K562 (cell line): ENCODE measurements around the gene PDE3A. TPM values are rescaled to one million over a fixed set of nuclear protein-coding genes. Genes with fewer than 3 reads are reported as not detected.

ENCODE experiments used
- ATAC-seq: fragments of 200-7000 bp; cut with Tn5 transposase; 3 replicates; pipeline ENCODE4 v1.9.1; 2020; ENCODE audit warnings: moderate library complexity
- BruUV-seq: library from RNA; stranded (reverse); fragments of 400-500 nt; replicated peaks from 2 replicates; lab custom pipeline; 2021; lab: Mats Ljungman, UMichigan
- CTCF ChIA-PET: fragments of 300-600 bp; formaldehyde crosslinking; extraction: SDS; loops from one replicate; lab custom pipeline; 2021; ENCODE audit warnings: low intra/inter-chr PET ratio; lab: Yijun Ruan, JAX
- POLR2A ChIA-PET: fragments of 300-600, 350-650 bp; sonication (Branson Sonifier 250); formaldehyde crosslinking; extraction: SDS; loops from one replicate; lab custom pipeline; 2021; ENCODE audit warnings: antibody characterized with exemption, inconsistent platforms; lab: Yijun Ruan, JAX
- DNase-seq, 4 experiments: peaks; one replicate each; pipeline versions ENCODE4 v3.0.0 to v3.0.0-alpha.2; 2011 to 2018; ENCODE audit warnings: low spot score in 3 of 4, mixed read lengths in 3 of 4; ENCODE audit errors: extremely low read depth in 1 of 4
- FAIRE-seq: peaks from 2 replicates; lab custom pipeline; 2011; peaks lifted over from hg19 to GRCh38; lab: Jason Lieb, UNC
- H2AFZ ChIP-seq: 2 replicates; pipeline ENCODE4 v1.6.0; 2011; ENCODE audit warnings: low read depth, low read length, control low read depth, inconsistent platforms
- H3K27ac ChIP-seq: fragments of 200-600 bp; 3 replicates; pipeline ENCODE4 v1.8.0; 2011; ENCODE audit warnings: low read depth, mild to moderate bottlenecking, control low read depth, inconsistent platforms, low read length, moderate library complexity, mixed read lengths; ENCODE audit errors: extremely low read depth
- H3K27me3 ChIP-seq, 2 experiments: fragments of 300-600 bp in 1 of 2; 2 replicates in 1 of 2; 3 replicates in 1 of 2; pipeline versions ENCODE4 v1.6.0 to v1.8.0; 2011; ENCODE audit warnings: inconsistent platforms in 2 of 2, low read length in 2 of 2, mild to moderate bottlenecking in 1 of 2, mixed read lengths in 1 of 2, moderate library complexity in 1 of 2; ENCODE audit not compliant: control insufficient read depth in 2 of 2, insufficient read depth in 2 of 2
- H3K36me3 ChIP-seq: fragments of 300-600 bp; 3 replicates; pipeline ENCODE4 v1.8.0; 2011; ENCODE audit warnings: mild to moderate bottlenecking, low read length, inconsistent platforms; ENCODE audit not compliant: control insufficient read depth, insufficient read depth
- H3K4me1 ChIP-seq, 2 experiments: fragments of 200-600 bp in 1 of 2; replicated peaks in 1 of 2; 2 replicates in 1 of 2; 3 replicates in 1 of 2; pipeline versions ENCODE4 v1.5.1 to v1.8.0; 2011; ENCODE audit warnings: inconsistent platforms in 2 of 2, low read length in 2 of 2, mild to moderate bottlenecking in 1 of 2, mixed read lengths in 1 of 2, moderate library complexity in 1 of 2; ENCODE audit not compliant: control insufficient read depth in 2 of 2, insufficient read depth in 2 of 2
- H3K4me2 ChIP-seq: 2 replicates; pipeline ENCODE4 v1.6.1; 2011; ENCODE audit warnings: low read length, control low read depth, inconsistent platforms, mixed read lengths; ENCODE audit not compliant: insufficient read depth
- H3K4me3 ChIP-seq: fragments of 200-600 bp; sonication (generic), shearing (Covaris generic); 2 replicates; pipeline ENCODE4 v1.5.1; 2016; ENCODE audit warnings: control low read depth, inconsistent platforms
- H3K79me2 ChIP-seq: fragments of 200-600 bp; 3 replicates; pipeline ENCODE4 v1.8.0; 2011; ENCODE audit warnings: low read length, inconsistent platforms; ENCODE audit not compliant: control insufficient read depth, insufficient read depth
- H3K9ac ChIP-seq, 2 experiments: 2 replicates each; pipeline versions ENCODE4 v1.6.0 to v1.6.1; 2011; ENCODE audit warnings: low read depth in 2 of 2, low read length in 2 of 2, control low read depth in 1 of 2, inconsistent platforms in 1 of 2, mild to moderate bottlenecking in 1 of 2, mixed read lengths in 1 of 2; ENCODE audit not compliant: insufficient read depth in 1 of 2
- H3K9me1 ChIP-seq: one replicate; pipeline ENCODE4 v1.6.0; 2011; ENCODE audit warnings: inconsistent platforms, mild to moderate bottlenecking, low read length, moderate library complexity; ENCODE audit not compliant: control insufficient read depth, insufficient read depth
- H3K9me3 ChIP-seq: replicated peaks from 2 replicates; pipeline ENCODE4 v1.5.1; 2011; ENCODE audit warnings: low read depth, low read length, inconsistent platforms; ENCODE audit not compliant: control insufficient read depth, insufficient read depth
- H4K20me1 ChIP-seq: replicated peaks from 2 replicates; pipeline ENCODE4 v1.6.1; 2011; ENCODE audit warnings: low read length, inconsistent platforms, mixed read lengths; ENCODE audit not compliant: control insufficient read depth, insufficient read depth
- CREBBP ChIP-seq: IDR thresholded peaks from one replicate; pipeline ENCODE4 v1.6.1; 2012; ENCODE audit warnings: low read depth, mild to moderate bottlenecking, control low read depth, inconsistent platforms, low read length
- ELF2 ChIP-seq: fragments of 250-450 bp; sonication (Bioruptor Pico); IDR thresholded peaks from 2 replicates; pipeline ENCODE4 v1.5.0; 2021; ENCODE audit warnings: mild to moderate bottlenecking
- MAFK ChIP-seq: IDR thresholded peaks from 2 replicates; pipeline ENCODE4 v1.6.1; 2011; ENCODE audit warnings: low read length, improper control_type of control experiment
- MECOM ChIP-seq: fragments of 250-450 bp; sonication (Bioruptor Pico); IDR thresholded peaks from 2 replicates; pipeline ENCODE4 v1.8.0; 2022; ENCODE audit warnings: inconsistent platforms
- NFE2L1 ChIP-seq: fragments of 450-650 bp; IDR thresholded peaks from 2 replicates; pipeline ENCODE4 v1.6.1; 2016; ENCODE audit warnings: missing genetic modification characterization, low read depth, mild to moderate bottlenecking, missing compliant biosample characterization, moderate library complexity, borderline replicate concordance
- RNF219 ChIP-seq: fragments of 250-450 bp; sonication (Bioruptor Pico); IDR thresholded peaks from 2 replicates; pipeline ENCODE4 v1.5.0; 2022; ENCODE audit warnings: mild to moderate bottlenecking
- TAF1 ChIP-seq: IDR thresholded peaks from 2 replicates; pipeline ENCODE4 v1.6.1; 2011; ENCODE audit warnings: mild to moderate bottlenecking, low read length, moderate library complexity; ENCODE audit not compliant: insufficient read depth, control insufficient read depth, severe bottlenecking; ENCODE audit errors: extremely low read depth
- ZSCAN29 ChIP-seq: fragments of 450-650 bp; IDR thresholded peaks from 2 replicates; pipeline ENCODE4 v1.6.1; 2017
- WGBS: fragments of 100-300 bp; shearing (Covaris generic); methylation state at CpG from one replicate; pipeline ENCODE4 v1.1.6; 2016; ENCODE audit warnings: low coverage, mixed read lengths; ENCODE audit not compliant: insufficient coverage; ENCODE audit errors: missing lambda C conversion rate; 5-methylcytosine and 5-hydroxymethylcytosine counted together
- in situ Hi-C: fragments of 300-500 bp; cut with MboI; formaldehyde crosslinking; loops from 4 replicates; pipeline ENCODE4 v1.15.0; 2018; ENCODE audit warnings: inconsistent platforms, mixed read lengths
- intact Hi-C: fragments of 100-400 bp; cut with micrococcal nuclease; formaldehyde crosslinking; loops from 2 replicates; pipeline ENCODE4 v1.14.2; 2022
- polyA plus RNA-seq, 8 experiments: library from polyadenylated mRNA; depleted of rRNA in 4 of 8; stranded (reverse) in 5 of 8; unstranded in 3 of 8; fragments of >200 nt; fragmentation: Nextera tagmentation in 2 of 8; fragmentation: Illumina TruSeq in 1 of 8; extraction: Ambion mirVana in 2 of 8; extraction: Trizol in 1 of 8; gene quantifications; 2 replicates each; pipeline versions ENCODE4 v1.2.1 to v1.2.3, GENCODE V29; 2011 to 2014; ENCODE audit warnings: inconsistent platforms in 1 of 8, missing spikeins in 1 of 8
- total RNA-seq, 7 experiments: library from RNA; depleted of rRNA in 6 of 7; stranded (reverse); fragments of >200 nt in 6 of 7; fragmentation: Illumina TruSeq in 2 of 7; extraction: Trizol in 2 of 7; gene quantifications; 2 replicates each; pipeline versions ENCODE4 v1.2.1 to v1.2.3, GENCODE V29; 2011 to 2021; ENCODE audit warnings: low replicate concordance in 1 of 7
- TF ChIP-seq, protein P1 (sequence below), 2 experiments: fragments of 450-650 bp; formaldehyde crosslinking in 1 of 2; IDR thresholded peaks; 2 replicates each; pipeline versions ENCODE4 v1.4.0 to v1.6.1; 2014 to 2020; ENCODE audit warnings: mild to moderate bottlenecking in 2 of 2, borderline replicate concordance in 1 of 2, low read depth in 1 of 2
- TF ChIP-seq, protein P2 (sequence below): fragments of 450-650 bp; IDR thresholded peaks from one replicate; pipeline ENCODE4 v1.6.1; 2018; ENCODE audit warnings: mild to moderate bottlenecking, moderate library complexity; ENCODE audit not compliant: partially characterized antibody

PDE3A gene
- total and polyA plus RNA-seq, 9 of the 15 experiments (the other 6 are each of a cell fraction or from before 2014, with no cell fraction given), result 0.02 TPM; not detected in 8

DNA sequence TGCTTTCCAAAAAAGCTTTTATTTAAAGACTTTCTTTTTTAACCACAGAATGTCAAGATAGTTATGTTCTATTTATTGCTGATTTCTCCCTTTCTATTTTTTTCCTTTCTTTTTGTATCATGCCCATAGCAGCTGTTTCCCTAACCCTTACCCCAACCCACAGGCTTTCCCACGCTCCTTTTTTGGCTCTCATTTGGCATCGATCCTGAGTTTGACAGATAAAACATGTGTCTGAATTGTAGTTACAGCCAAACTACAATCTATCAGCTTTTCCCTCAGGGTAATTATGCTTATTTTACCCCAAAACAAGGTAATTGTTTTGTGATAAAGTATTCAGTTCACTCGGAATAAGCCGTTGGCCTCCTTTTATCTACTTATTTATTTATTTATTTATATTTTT is 46.7 kb downstream of the PDE3A start:
- Histone ChIP-seq H3K27me3 (no peaks in the 10 kb centered on the region), H2AFZ (no peak overlapping the region), H3K79me2 (no peaks in the 10 kb centered on the region), H3K9me3 (no peaks in the 10 kb centered on the region), H3K9me1 (no peaks in the 10 kb centered on the region), H3K36me3 (no peaks in the 10 kb centered on the region), H3K4me3 (no peak overlapping the region), H3K27ac (no peak overlapping the region), H3K4me2 (no peak overlapping the region), H4K20me1 (no peaks in the 10 kb centered on the region), H3K4me1 (no peaks in the 10 kb centered on the region), H3K9ac (no peak overlapping the region)
- ChIA-PET CTCF (no interaction called here), POLR2A (interaction anchor here (0.5 kb wide), 1 partner anchor 1515 kb away, joined by 3 read pairs; no protein-coding TSS in a partner anchor)
- ATAC-seq (no peak), FAIRE-seq (no peak), DNase-seq (no peak)
- intact Hi-C loops, result no loop called here
- in situ Hi-C loops, result no loop called here
- BruUV-seq, result no TSS peak
- WGBS, result 12% methylated on average over 4 of the region's 4 CpGs
- no peak for TF ChIP-seq RNF219 (CRISPR knock-in tag)
- no peak for TF ChIP-seq CREBBP
- TF ChIP-seq, protein P1, sequence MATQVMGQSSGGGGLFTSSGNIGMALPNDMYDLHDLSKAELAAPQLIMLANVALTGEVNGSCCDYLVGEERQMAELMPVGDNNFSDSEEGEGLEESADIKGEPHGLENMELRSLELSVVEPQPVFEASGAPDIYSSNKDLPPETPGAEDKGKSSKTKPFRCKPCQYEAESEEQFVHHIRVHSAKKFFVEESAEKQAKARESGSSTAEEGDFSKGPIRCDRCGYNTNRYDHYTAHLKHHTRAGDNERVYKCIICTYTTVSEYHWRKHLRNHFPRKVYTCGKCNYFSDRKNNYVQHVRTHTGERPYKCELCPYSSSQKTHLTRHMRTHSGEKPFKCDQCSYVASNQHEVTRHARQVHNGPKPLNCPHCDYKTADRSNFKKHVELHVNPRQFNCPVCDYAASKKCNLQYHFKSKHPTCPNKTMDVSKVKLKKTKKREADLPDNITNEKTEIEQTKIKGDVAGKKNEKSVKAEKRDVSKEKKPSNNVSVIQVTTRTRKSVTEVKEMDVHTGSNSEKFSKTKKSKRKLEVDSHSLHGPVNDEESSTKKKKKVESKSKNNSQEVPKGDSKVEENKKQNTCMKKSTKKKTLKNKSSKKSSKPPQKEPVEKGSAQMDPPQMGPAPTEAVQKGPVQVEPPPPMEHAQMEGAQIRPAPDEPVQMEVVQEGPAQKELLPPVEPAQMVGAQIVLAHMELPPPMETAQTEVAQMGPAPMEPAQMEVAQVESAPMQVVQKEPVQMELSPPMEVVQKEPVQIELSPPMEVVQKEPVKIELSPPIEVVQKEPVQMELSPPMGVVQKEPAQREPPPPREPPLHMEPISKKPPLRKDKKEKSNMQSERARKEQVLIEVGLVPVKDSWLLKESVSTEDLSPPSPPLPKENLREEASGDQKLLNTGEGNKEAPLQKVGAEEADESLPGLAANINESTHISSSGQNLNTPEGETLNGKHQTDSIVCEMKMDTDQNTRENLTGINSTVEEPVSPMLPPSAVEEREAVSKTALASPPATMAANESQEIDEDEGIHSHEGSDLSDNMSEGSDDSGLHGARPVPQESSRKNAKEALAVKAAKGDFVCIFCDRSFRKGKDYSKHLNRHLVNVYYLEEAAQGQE (IDR thresholded peaks at IDR 0.05; ENCODE audit: borderline replicate concordance), result no peak
- TF ChIP-seq, protein P1 (CRISPR knock-in tag; IDR thresholded peaks at IDR 0.05; ENCODE audit: low read depth), result no peak
- TF ChIP-seq, protein P2, sequence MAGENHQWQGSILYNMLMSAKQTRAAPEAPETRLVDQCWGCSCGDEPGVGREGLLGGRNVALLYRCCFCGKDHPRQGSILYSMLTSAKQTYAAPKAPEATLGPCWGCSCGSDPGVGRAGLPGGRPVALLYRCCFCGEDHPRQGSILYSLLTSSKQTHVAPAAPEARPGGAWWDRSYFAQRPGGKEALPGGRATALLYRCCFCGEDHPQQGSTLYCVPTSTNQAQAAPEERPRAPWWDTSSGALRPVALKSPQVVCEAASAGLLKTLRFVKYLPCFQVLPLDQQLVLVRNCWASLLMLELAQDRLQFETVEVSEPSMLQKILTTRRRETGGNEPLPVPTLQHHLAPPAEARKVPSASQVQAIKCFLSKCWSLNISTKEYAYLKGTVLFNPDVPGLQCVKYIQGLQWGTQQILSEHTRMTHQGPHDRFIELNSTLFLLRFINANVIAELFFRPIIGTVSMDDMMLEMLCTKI, result no peak
- no peak for TF ChIP-seq MAFK
- TF ChIP-seq NFE2L1 (tag), result no peak
- TF ChIP-seq ZSCAN29, result no peak
- TF ChIP-seq MECOM (CRISPR knock-in tag), result no peak
- TF ChIP-seq ELF2 (CRISPR knock-in tag), result no peak
- TF ChIP-seq TAF1, result no peak
